ENCODE data around the gene ATF7.
"Not testable (repeated sequence)": the region's sequence is repeated elsewhere in the genome, so short reads cannot be mapped to it uniquely, and the experiment has no call there.

The ATF7 gene

GRCh38 chr12:53618275-53618674 lies 7.9 kb downstream of the ATF7 start:
- Histone ChIP-seq H3K27me3 (no peaks in the 10 kb centered on the region), H3K4me1 (no peaks in the 10 kb centered on the region), H3K9me3 (no peaks in the 10 kb centered on the region), H3K4me3 (ENCODE audit: low read depth, low read length) (no peak overlapping the region), H3K36me3 (no peaks in the 10 kb centered on the region; the same call in 1 of the 2 replicates)
- DNase-seq = no peak
- no peak for TF ChIP-seq CTCF (IDR thresholded peaks at IDR 0.05; ENCODE audit: low read depth, low read length)

DNA sequence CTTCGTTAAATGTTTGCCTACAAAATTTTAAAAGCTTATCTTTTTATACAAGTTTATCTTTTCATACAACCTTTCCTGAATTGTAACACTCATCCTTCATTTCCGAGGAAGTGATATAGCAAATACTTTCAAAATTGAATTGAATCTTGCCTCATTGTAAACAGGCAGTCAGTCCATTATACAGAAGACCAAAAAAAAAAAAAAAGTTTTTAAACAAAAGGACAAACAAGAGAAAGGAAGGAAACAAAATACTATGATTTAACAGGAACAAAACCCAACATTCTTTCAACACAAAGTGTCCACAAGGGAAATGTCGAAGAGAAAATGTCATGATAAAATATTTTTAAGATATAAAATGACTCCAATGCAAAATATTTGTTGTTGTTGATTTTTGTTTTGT lies 8.5 kb downstream of the ATF7 start:
- Histone ChIP-seq H3K27me3 (no peaks in the 10 kb centered on the region), H3K4me1 (no peaks in the 10 kb centered on the region), H3K4me3 (ENCODE audit: low read depth, low read length) (no peak overlapping the region), H3K36me3 (no peaks in the 10 kb centered on the region; the same call in 1 of the 2 replicates), H3K9me3 (no peaks in the 10 kb centered on the region)
- DNase-seq = no peak
- TF ChIP-seq CTCF (IDR thresholded peaks at IDR 0.05; ENCODE audit: low read depth, low read length) = no peak

DNA sequence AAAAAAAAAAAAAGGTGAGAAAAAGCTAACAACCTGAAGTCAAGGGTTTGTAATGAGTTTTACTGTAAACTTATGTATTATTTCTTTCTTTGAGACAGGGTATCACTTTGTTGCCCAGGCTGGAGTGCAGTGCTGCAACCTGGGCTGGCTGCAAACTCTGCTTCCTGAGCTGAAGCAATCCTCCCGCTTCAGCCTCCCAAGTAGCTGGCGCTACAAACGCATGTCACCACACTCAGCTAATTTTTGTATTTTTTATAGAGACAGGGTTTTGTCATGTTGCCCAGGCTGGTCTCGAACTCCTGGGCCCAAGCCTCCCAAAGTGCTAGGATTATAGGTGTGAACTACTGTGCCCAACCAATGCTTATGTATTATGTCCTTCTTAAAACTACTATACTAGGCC lies 9.2 kb downstream of the ATF7 start:
- no peaks in the 10 kb centered on the region for H3K9me3 ChIP-seq
- no peaks in the 10 kb centered on the region; the same call in 1 of the 2 replicates for H3K36me3 ChIP-seq
- no peaks in the 10 kb centered on the region for H3K27me3 ChIP-seq
- no peaks in the 10 kb centered on the region for H3K4me1 ChIP-seq
- no peak overlapping the region for H3K4me3 ChIP-seq (ENCODE audit: low read depth, low read length)
- DNase-seq = no peak
- TF ChIP-seq CTCF (IDR thresholded peaks at IDR 0.05; ENCODE audit: low read depth, low read length) = no peak

DNA sequence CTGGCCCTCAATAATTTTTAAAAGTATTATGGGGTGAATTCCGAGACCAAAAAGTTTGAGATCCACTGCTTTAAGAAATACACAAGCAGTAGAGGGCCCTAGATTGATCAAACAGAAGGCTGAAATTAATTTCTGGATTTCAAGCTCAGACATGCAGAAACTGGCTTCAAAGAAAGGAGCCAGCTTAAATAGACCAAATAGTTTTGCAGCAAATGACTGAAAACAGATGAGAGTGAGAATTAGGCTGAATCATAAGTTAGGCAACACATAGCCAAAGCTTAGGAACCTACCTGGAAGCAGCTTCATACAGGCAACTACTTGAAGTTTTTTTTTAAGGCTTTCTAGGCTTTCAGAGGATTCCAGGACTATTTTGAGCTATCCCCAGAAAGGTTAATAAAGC lies 12.4 kb downstream of the ATF7 start:
- no peak overlapping the region for H3K4me3 ChIP-seq (ENCODE audit: low read depth, low read length)
- H3K36me3 ChIP-seq = no peaks in the 10 kb centered on the region; the same call in 1 of the 2 replicates
- H3K9me3 ChIP-seq = no peaks in the 10 kb centered on the region
- TF ChIP-seq CTCF (IDR thresholded peaks at IDR 0.05; ENCODE audit: low read depth, low read length) = no peak
- DNase-seq = no peak
- no peaks in the 10 kb centered on the region for H3K27me3 ChIP-seq
- H3K4me1 ChIP-seq = no peaks in the 10 kb centered on the region

- no peak for TF ChIP-seq CTCF (IDR thresholded peaks at IDR 0.05; ENCODE audit: low read depth, low read length)
- H3K27me3 ChIP-seq = no peaks in the 10 kb centered on the region
Observed at GRCh38 chr12:53612978-53613377, 13.2 kb downstream of the ATF7 start.

DNA sequence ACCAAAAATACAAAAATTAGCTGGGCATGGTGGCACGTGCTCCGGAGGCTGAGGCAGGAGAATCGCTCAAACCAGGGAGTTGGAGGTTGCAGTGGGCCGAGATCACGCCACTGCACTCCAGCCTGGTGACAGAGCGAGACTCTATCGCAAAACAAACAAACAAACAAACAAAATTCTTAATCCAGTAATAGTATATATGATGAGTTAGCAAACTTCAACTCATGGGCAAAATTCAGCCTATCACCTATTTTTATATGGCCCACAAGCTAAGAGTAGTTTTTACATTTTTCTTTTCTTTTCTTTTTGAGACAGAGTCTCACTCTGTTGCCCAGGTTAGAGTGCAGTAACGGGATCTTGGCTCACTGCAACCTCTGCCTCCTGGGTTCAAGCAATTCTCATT lies 14.9 kb downstream of the ATF7 start:
- Histone ChIP-seq H3K4me3 (ENCODE audit: low read depth, low read length) (no peak overlapping the region), H3K36me3 (no peaks in the 10 kb centered on the region; the same call in 1 of the 2 replicates), H3K27me3 (no peaks in the 10 kb centered on the region), H3K4me1 (no peaks in the 10 kb centered on the region), H3K9me3 (no peaks in the 10 kb centered on the region)
- DNase-seq = no peak
- no peak for TF ChIP-seq CTCF (IDR thresholded peaks at IDR 0.05; ENCODE audit: low read depth, low read length)

More at GRCh38 chr12:53612978-53613377, 13.2 kb downstream of the ATF7 start:
- no peak overlapping the region for H3K4me3 ChIP-seq (ENCODE audit: low read depth, low read length)
- no peaks in the 10 kb centered on the region for H3K9me3 ChIP-seq
- H3K36me3 ChIP-seq = no peaks in the 10 kb centered on the region; the same call in 1 of the 2 replicates
- no peaks in the 10 kb centered on the region for H3K4me1 ChIP-seq
- no peak for DNase-seq

- not testable (repeated sequence) for H3K27me3 ChIP-seq; H3K4me1 ChIP-seq; H3K9me3 ChIP-seq; DNase-seq; H3K36me3 ChIP-seq; H3K4me3 ChIP-seq (ENCODE audit: low read depth, low read length)
Observed at GRCh38 chr12:53606688-53607087, 19.5 kb downstream of the ATF7 start.
